ENCODE data around the gene CCDC18.

DNA sequence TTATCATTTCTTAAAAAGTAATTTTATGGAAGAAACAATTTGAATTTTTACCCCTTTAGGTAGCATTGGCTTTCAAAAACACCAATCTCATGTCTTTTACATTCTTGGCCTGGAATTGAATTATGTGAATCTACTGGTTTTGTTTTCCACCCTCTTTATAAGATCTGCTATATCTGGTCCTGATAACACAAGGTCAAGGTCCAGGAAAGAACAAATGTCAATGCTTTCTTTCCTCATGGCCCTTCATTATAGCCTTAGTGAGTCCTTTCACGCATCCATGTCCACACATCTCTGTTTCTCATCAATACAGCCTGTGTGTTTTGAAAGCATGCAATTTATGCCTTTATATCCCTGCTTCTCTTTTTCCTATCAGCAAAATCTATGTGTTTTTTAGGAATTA, 141.2 kb downstream of the CCDC18 start:
- TF ChIP-seq, protein P1, sequence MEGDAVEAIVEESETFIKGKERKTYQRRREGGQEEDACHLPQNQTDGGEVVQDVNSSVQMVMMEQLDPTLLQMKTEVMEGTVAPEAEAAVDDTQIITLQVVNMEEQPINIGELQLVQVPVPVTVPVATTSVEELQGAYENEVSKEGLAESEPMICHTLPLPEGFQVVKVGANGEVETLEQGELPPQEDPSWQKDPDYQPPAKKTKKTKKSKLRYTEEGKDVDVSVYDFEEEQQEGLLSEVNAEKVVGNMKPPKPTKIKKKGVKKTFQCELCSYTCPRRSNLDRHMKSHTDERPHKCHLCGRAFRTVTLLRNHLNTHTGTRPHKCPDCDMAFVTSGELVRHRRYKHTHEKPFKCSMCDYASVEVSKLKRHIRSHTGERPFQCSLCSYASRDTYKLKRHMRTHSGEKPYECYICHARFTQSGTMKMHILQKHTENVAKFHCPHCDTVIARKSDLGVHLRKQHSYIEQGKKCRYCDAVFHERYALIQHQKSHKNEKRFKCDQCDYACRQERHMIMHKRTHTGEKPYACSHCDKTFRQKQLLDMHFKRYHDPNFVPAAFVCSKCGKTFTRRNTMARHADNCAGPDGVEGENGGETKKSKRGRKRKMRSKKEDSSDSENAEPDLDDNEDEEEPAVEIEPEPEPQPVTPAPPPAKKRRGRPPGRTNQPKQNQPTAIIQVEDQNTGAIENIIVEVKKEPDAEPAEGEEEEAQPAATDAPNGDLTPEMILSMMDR (IDR thresholded peaks at IDR 0.05 in 8 of 11, conservative IDR thresholded peaks at IDR 0.05 in 3 of 11), result no peak
- TF ChIP-seq POLR2A (IDR thresholded peaks at IDR 0.05), result no peak

Measured in spleen (tissue), 7 donors.